Cortex of kidney (tissue), 1 donor: ENCODE data around the gene RSPRY1.

ENCODE experiments used
- DNase-seq: peaks from one replicate; lab custom pipeline; 2025; lab: John Stamatoyannopoulos, UW

Gene RSPRY1

DNA sequence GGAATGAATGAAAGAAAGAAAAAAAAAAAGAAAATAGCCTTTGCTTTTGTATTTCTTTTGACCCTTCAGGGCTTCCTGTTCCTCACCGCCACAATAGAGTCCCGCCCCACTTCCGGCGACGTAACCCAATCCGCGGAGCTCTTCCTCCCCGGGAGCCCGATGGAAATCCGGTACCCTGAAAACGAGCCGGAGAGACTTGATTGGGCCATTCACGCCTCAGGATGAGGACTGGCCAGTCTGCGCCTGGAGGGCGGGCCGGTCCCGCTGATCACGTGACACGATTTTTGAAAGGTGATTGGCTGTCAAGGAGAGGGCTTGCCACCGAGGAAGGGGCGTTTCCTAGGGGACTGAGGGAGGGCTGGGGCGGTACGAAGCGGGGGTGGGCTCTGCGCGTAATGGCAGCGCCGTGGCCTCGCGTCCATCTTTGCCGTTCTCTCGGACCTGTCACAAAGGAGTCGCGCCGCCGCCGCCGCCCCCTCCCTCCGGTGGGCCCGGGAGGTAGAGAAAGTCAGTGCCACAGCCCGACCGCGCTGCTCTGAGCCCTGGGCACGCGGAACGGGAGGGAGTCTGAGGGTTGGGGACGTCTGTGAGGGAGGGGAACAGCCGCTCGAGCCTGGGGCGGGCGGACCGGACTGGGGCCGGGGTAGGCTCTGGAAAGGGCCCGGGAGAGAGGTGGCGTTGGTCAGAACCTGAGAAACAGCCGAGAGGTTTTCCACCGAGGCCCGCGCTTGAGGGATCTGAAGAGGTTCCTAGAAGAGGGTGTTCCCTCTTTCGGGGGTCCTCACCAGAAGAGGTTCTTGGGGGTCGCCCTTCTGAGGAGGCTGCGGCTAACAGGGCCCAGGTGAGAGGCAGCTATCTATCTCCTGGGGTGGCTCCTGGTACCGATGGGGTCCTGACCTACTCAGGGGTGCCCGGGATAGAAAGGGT is at the start of gene RSPRY1, which contains the start of gene PSME3IP1:
TSS of gene RSPRY1 (plus strand) at position 385 of the 927 bp plus-strand sequence. CDS start 18,330 bp downstream, outside the sequence.
TSS of gene PSME3IP1 (minus strand) at position 95 of the 927 bp plus-strand sequence. CDS start 12,185 bp downstream, outside the sequence.
- peak; percentile 67 for DNase-seq

DNA sequence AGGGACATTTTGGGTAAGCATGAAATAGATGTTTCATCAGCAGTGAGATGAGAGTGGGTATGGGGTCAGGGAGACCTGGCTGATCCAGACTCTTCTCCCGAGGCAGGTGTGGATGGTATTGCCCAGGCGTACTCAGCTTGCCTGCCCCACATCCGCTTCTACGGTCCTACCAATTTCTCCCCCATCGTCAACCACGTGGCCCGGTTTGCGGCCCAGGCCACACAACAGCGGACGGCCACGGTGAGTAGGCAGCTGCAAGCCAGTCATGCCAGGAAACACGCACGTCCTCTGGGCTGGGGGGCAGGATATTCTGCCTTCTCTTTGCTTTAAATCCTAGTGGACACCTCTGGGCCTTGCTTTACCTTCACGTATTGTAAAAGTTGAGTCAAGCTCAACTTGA is 49.1 kb upstream of the RSPRY1 start:
- no peak for DNase-seq

GRCh38 chr16:57137566-57138273 is 48.4 kb upstream of the RSPRY1 start:
- DNase-seq, result no peak

DNA sequence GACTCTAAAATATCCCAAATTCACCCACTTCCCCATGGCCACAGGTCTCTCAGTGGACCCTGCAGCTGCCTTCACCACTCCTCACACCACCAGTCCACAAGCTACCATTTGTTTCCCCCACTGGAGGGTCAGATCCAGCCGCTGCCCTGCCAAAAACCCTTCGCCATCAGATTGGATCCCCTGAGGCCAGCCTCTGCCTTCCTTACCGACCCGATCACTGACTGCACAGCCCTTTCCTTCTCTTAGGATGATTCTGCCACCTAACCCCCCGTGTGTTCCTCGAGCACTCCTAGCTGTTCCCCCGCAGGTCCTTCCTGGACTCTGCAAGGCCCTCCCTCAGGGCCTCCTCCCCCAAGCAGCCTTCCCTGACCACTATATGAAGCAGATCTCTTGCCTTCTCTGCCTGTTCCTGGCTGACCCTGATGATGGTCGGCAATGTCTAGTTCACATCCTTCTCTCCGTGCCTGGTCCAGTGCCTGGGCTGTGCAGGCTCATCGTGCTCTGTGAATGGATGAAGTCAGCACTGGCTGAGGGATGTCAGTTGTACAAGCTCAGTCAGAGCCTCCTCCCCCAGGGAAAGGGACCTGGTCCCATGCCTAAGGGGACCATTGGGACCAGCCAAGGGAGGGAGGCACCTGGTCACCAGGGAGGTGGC is 47.7 kb upstream of the RSPRY1 start:
- DNase-seq, result no peak

GRCh38 chr16:57140931-57141668 is 45.0 kb upstream of the RSPRY1 start:
- DNase-seq, result no peak

DNA sequence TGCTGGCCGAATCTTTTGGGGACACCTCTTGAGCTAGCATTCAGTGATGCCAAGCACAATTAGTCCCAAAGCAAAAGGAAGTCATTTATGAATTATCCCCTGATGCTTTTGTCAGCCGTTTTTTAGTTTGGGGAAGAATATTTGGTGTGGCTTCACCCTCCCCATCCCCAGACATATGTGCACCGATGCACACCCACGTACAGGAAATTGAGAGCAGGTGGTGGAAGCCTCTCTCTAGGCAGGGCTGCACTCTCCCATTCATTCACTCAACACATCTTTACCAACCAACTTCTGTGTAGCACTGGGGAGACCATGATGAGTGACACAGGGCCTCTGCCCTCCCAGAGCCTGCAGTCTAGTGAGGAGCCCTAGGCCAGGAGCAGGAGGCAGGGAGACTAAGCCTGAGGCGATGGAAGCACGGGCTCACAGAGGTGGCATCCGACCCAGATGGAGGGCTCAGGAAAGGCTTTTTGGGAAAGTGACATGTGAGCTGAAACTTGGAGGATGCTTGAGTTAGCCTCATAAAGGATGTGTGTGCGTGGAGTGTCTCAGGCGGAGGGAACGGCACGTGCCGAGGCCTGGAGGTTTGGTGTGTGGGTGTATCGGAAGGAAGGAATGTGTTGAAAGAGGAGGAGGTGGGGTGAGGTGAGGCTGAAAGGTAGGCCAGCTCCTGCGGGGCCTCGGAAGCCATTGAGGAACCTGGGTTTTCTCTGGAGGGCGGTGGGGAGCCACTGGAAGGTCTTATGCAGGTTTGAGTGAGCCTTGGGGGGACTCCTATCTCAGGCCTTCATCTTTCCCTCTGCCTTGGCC is 44.1 kb upstream of the RSPRY1 start:
- no peak for DNase-seq

- no peak for DNase-seq
Measured at GRCh38 chr16:57143149-57143921, 42.8 kb upstream of the RSPRY1 start.

DNA sequence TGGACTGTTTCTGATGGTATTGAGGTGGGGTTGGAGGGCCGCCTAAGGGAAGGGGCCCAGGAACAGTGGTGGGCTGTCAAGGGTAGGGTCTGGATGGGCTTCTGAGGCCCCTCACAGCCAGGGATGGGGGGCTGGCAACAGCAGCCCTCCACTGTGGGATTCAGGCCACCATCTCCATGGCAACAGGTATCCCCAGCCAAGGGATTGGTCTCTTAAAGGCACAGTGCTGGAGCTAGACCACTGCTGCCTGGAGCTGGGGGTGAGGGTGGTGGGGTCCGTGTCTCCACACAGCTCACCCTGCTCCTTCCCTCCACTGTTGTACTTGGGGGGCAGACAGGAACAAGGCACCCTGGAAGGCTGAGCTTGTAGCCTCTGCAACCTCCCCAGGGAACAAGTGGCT is 42.1 kb upstream of the RSPRY1 start:
- no peak for DNase-seq

- no peak for DNase-seq
Measured at GRCh38 chr16:57145046-57146021, 40.8 kb upstream of the RSPRY1 start.

GRCh38 chr16:57146040-57146647 is 40.0 kb upstream of the RSPRY1 start:
- DNase-seq, result no peak

DNA sequence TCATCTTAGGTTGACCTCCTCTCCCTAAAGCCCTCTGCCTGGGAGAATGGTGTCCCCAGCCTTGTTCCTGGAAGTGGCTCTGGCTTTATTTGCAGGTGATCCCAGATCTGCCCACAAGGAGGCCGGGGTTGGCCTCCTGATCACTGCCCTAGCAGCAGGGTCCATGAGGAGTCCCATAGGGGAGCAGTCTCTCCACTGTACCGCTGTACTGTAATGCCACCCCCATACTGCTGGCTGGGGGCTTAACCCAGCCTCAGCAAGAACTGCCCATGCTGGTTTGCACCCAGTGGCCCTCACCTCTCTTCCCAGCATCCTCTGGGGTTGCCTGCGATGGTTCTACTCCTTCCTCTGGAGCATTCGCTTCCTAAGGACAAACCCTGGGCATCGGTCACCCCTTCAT is 39.4 kb upstream of the RSPRY1 start:
- no peak for DNase-seq

DNA sequence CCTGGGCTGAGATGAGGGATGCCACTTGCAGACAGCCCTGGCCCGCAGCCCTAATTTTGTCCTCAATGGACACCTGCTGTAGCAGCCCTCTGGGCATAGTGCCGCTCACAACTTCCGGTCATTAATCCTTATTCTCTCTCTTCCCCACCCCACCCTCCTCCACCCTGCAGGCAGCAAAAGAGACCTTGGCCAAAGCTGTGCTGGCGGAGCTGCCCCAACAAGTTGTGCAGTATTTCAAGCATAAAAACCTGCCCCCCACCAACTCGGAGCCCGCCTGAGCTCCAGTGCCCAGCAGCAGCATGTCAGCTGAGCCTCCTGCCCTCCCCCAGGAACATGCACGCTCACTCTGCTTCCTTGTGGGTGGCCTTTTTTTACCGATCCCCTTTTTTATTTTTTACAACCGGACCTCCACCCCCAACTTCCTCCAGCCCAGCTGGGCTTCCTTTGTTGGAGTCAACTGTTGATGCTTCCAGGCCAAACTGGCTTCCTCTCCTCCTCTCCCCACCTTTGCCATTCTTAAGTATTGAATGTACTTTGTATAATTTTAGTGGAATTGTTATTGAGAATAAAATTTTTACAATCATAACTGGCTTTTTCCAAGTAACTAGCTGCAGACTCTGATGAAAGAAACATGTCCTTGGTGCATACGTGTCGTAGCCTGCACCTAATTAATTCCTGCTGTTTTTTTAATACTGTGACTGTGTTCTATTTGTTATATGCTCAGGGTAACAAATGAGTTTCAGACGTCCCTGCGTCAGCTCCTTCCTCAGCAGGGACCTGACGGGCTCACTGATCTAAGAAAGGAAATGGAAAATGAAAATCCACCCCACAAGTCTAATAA is 38.5 kb upstream of the RSPRY1 start:
- no peak for DNase-seq

- no peak for DNase-seq
Measured at GRCh38 chr16:57148481-57148880, 37.6 kb upstream of the RSPRY1 start.

- no peak for DNase-seq
Measured at GRCh38 chr16:57149391-57149790, 36.7 kb upstream of the RSPRY1 start.

DNA sequence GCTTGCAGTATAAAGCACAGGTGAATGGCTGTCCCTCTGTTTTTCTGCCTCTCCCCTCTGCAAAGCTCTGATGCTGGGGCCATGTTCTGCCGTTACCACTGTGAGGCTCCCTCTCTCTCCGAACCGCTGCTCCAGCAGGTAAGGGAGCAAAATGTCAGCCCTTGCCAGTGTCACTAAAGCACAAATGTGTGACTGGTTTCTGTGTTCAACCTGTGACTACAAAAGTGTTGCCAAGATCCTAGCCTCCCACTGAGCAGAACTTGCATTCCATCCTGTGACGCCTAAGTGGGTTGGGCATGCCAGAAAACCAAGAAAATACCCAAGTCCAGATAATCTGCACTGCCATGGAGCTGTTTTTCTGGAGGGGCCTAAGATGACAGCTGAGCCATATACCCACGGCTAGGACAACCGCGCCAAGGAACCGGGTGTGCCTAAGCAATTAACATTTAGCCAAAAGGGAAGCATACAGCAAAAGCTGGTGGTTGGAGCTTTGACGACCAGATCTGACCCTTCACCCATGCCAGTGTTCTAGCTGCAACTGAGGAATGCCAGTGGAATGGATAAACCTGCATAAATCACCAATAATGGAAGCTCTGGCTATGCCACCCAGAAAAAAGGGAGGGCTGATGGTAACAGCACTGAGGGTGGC is 35.3 kb upstream of the RSPRY1 start:
- no peak for DNase-seq

GRCh38 chr16:57151369-57151768 is 34.8 kb upstream of the RSPRY1 start:
- no peak for DNase-seq
